Naive thymus-derived CD4-positive, alpha-beta T cell (primary cell): ENCODE results near the gene FAM43A. TPM values are rescaled to one million over a fixed set of nuclear protein-coding genes. Genes with fewer than 3 reads are reported as not detected.
A peak's percentile ranks its signal among the peaks of the same experiment; 100 is the strongest.

Source experiments
- ATAC-seq: fragments of 150-1000 bp; cut with Tn5 transposase; 2 replicates; pipeline ENCODE4 v1.10.0; 2021; ENCODE audit warnings: mild to moderate bottlenecking, moderate library complexity
- CTCF ChIA-PET: fragments of 350-600 bp; sonication (Branson Sonifier 250); formaldehyde crosslinking; loops from one replicate; lab custom pipeline; 2021; ENCODE audit warnings: antibody characterized with exemption; lab: Charles Lee
- POLR2A ChIA-PET: fragments of 350-600 bp; sonication (Branson Sonifier 250); formaldehyde crosslinking; loops from one replicate; lab custom pipeline; 2021; ENCODE audit warnings: antibody characterized with exemption, inconsistent platforms; lab: Charles Lee
- DNase-seq, 9 donors: peaks; one replicate each; pipeline versions ENCODE4 v3.0.0 to v3.0.0-alpha.2; 2020 to 2022; ENCODE audit warnings: mixed read lengths in 1 of 9
- H3K27ac ChIP-seq: one replicate; pipeline ENCODE4 v1.7.0; 2013; ENCODE audit warnings: mild to moderate bottlenecking, low read depth, low read length, moderate library complexity
- H3K27me3 ChIP-seq, 2 donors: one replicate each; pipeline ENCODE4 v1.7.0; 2013; ENCODE audit warnings: low read length in 2 of 2, mild to moderate bottlenecking in 2 of 2, moderate library complexity in 2 of 2; ENCODE audit not compliant: control insufficient read depth in 2 of 2, insufficient read depth in 2 of 2
- H3K36me3 ChIP-seq, 3 experiments: 1 replicate in 2 of 3; 2 replicates in 1 of 3; pipeline ENCODE4 v1.7.0; 2013; ENCODE audit warnings: low read length in 3 of 3, mild to moderate bottlenecking in 3 of 3, moderate library complexity in 1 of 3; ENCODE audit not compliant: insufficient read depth in 3 of 3, control insufficient read depth in 2 of 3
- H3K4me1 ChIP-seq, 2 donors: one replicate each; pipeline ENCODE4 v1.7.0; 2013; ENCODE audit warnings: low read length in 2 of 2, mild to moderate bottlenecking in 2 of 2, moderate library complexity in 1 of 2; ENCODE audit not compliant: control insufficient read depth in 2 of 2, insufficient read depth in 2 of 2
- H3K4me3 ChIP-seq: 2 replicates; pipeline ENCODE4 v1.7.0; 2013; ENCODE audit warnings: mild to moderate bottlenecking, low read length
- H3K9me3 ChIP-seq, 3 experiments: 1 replicate in 2 of 3; 2 replicates in 1 of 3; pipeline ENCODE4 v1.7.0; 2013; ENCODE audit warnings: low read length in 3 of 3; ENCODE audit not compliant: control insufficient read depth in 2 of 3
- H3K27ac Mint-ChIP-seq, 9 donors: one replicate each; pipeline ENCODE4 v1.8.0; 2020 to 2022; ENCODE audit warnings: mixed read lengths in 9 of 9, mild to moderate bottlenecking in 8 of 9, moderate library complexity in 5 of 9, inconsistent platforms in 2 of 9
- H3K27me3 Mint-ChIP-seq, 5 donors: one replicate each; pipeline ENCODE4 v1.8.0; 2021 to 2022; ENCODE audit warnings: mixed read lengths in 5 of 5, mild to moderate bottlenecking in 1 of 5
- H3K36me3 Mint-ChIP-seq, 5 donors: one replicate each; pipeline ENCODE4 v1.8.0; 2020 to 2022; ENCODE audit warnings: mixed read lengths in 5 of 5, mild to moderate bottlenecking in 3 of 5, inconsistent platforms in 1 of 5
- H3K4me1 Mint-ChIP-seq, 7 donors: one replicate each; pipeline ENCODE4 v1.8.0; 2020 to 2022; ENCODE audit warnings: mixed read lengths in 7 of 7, mild to moderate bottlenecking in 3 of 7, inconsistent platforms in 1 of 7
- H3K4me3 Mint-ChIP-seq, 10 donors: one replicate each; pipeline ENCODE4 v1.8.0; 2020 to 2022; ENCODE audit warnings: mild to moderate bottlenecking in 10 of 10, mixed read lengths in 10 of 10, moderate library complexity in 6 of 10, inconsistent platforms in 2 of 10
- H3K9me3 Mint-ChIP-seq, 11 donors: one replicate each; pipeline ENCODE4 v1.8.0; 2020 to 2022; ENCODE audit warnings: mixed read lengths in 11 of 11, mild to moderate bottlenecking in 4 of 11, inconsistent platforms in 1 of 11, moderate library complexity in 1 of 11
- intact Hi-C, 2 donors: fragments of 100-400 bp; cut with micrococcal nuclease; formaldehyde crosslinking; loops; one replicate each; pipeline ENCODE4 v1.15.1; 2023
- polyA plus RNA-seq, 2 donors: library from polyadenylated mRNA; unstranded; fragments of 300-500 nt; fragmentation: Illumina TruSeq; gene quantifications; one replicate each; pipeline ENCODE4 v1.2.3, GENCODE V29; 2021
- total RNA-seq, 6 experiments: library from RNA in 5 of 6; stranded (reverse) in 5 of 6; gene quantifications; 1 replicate in 5 of 6; 2 replicates in 1 of 6; pipeline ENCODE4 v1.2.3 and lab custom pipeline; 2021 to 2026

The FAM43A gene, protein sequence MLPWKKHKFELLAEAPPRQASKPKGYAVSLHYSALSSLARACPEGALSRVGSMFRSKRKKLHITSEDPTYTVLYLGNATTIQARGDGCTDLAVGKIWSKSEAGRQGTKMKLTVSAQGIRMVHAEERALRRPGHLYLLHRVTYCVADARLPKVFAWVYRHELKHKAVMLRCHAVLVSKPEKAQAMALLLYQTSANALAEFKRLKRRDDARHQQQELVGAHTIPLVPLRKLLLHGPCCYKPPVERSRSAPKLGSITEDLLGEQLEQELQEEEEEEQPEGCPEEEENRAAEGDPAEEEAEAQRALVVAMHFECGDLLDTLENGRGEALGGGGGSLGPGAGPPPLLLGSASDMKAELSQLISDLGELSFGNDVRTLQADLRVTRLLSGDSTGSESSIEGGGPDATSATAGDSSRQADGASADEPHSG
- 1 to 10 TPM; 1.8 to 5.2 (median 3.5) TPM for total RNA-seq
- 1 to 10 TPM; 1.3 to 3.5 TPM for polyA plus RNA-seq
- 22.1 reads per million, percentile 52 among the genes with 10 or more reads in this experiment for total RNA-seq (lab: John Stamatoyannopoulos, UW)

DNA sequence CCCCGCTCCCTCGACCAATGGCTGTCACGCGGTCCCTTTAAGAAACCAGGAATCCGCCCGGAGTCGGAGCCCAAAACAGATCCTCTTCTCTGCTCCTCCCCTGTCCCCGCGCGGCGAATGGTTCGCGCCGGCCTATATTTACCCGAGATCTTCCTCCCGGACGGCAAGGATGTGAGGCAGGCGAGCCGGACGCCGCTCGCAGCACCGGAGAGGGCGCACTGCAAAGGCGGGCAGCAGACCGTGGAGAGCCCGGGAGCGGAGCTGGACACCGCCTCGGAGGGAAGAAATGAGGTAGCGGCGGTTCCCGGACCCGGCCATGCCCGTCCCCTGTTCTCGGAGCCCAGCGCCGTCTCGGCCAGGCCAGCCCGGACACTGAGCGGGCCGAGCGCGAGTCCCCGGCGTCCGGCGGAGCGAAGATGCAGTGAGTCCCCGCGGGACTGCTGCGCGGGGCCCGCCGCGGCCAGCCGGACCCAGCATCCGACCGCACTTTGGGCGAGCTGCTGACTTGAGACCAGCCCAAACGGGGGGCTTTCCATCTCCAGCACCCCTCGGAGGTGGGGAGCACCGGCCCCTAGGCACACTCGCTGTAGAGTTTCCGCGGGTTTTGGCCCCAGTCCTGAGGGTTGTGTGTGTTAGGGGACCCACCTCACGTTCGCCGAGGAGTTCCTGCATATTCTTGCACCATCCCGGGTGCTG lies at the start of gene FAM43A:
TSS of gene FAM43A (plus strand) at position 166 of the 696 bp plus-strand sequence. CDS start 944 bp downstream, outside the sequence.
- H3K27me3 ChIP-seq, result no peaks in the 10 kb centered on the region
- H3K27ac ChIP-seq, result peak within 1 kb of the TSS; percentile 51
- ATAC-seq (peak; percentile 65), DNase-seq (peak in 8 of 9 donors; percentile 37 to 77 (median 50))
- no peaks in the 10 kb centered on the region for H3K9me3 ChIP-seq
- Mint-ChIP-seq H3K27ac (peak within 1 kb of the TSS in 7 of 9 donors; percentile 16 to 82 (median 67)), H3K4me1 (peaks cover 24 to 57% (median 46%) of the 10 kb centered on the region in 7 donors), H3K9me3 (peaks cover 0 to 2% (median 0%) of the 10 kb centered on the region in 11 donors), H3K36me3 (no peaks in the 10 kb centered on the region), H3K4me3 (peak within 1 kb of the TSS; percentile 81 to 98 (median 92)), H3K27me3 (peaks cover 0 to 56% (median 5%) of the 10 kb centered on the region in 5 donors)
- H3K4me3 ChIP-seq, result peak within 1 kb of the TSS; percentile 68
- ChIA-PET CTCF (interaction anchor here (0.7 to 2.9 kb wide), 6 partner anchors 10 to 498 kb away, joined by 3 to 22 read pairs (median 4); partner anchors contain the start of gene LSG1), POLR2A (interaction anchor here (1.0 to 5.0 kb wide), 4 partner anchors 11 to 575 kb away, joined by 3 to 69 read pairs (median 4); partner anchors contain the start of gene LSG1)
- intact Hi-C loops, result loop anchor here (1.0 to 5.0 kb wide), 8 partner anchors 13 to 756 kb away; partner anchors contain the start of genes LSG1 (in 2 of the 2), ACAP2 (in 1 of the 2) and HES1 (in 1 of the 2)
- H3K4me1 ChIP-seq, result peaks cover 19 to 26% of the 10 kb centered on the region in 2 donors
- no peaks in the 10 kb centered on the region for H3K36me3 ChIP-seq

DNA sequence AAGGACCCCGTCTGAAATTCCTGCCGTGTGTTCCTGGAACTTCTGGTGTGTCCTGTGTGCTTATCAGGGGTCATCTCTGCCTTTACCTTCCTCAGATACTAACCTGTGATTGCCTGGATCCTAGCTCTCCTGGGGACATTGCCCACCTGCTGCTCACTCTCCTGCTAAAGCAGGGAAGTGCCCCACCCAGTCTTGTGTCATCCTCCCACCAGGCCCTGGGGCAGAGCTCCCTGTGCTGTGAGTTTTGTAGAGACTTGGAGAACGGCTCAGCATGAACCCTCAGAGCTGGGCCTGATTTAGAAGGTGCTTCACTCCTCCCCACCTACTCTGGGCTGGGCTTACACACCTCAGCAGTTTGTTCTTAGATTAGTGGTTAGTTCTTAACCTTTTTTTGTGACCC lies 48.6 kb upstream of the FAM43A start:
- Histone ChIP-seq H3K4me1 (no peaks in the 10 kb centered on the region), H3K27me3 (no peaks in the 10 kb centered on the region), H3K4me3 (no peak overlapping the region), H3K36me3 (peaks cover 0 to 21% (median 5%) of the 10 kb centered on the region in 3 experiments), H3K9me3 (no peaks in the 10 kb centered on the region), H3K27ac (no peak overlapping the region)
- Mint-ChIP-seq H3K9me3 (no peaks in the 10 kb centered on the region), H3K27ac (peak overlapping the region in 6 of 9 donors; percentile 8 to 70 (median 40)), H3K36me3 (peaks cover 2 to 22% (median 11%) of the 10 kb centered on the region in 5 donors), H3K4me3 (no peak overlapping the region), H3K27me3 (no peaks in the 10 kb centered on the region), H3K4me1 (peaks cover 7 to 32% (median 17%) of the 10 kb centered on the region in 7 donors)
- ChIA-PET CTCF (interaction anchor here (0.7 kb wide), 1 partner anchor 834 kb away, joined by 3 read pairs; no protein-coding TSS in a partner anchor), POLR2A (no interaction called here)
- DNase-seq, result no peak
- no peak for ATAC-seq
- intact Hi-C loops, result no loop called here

DNA sequence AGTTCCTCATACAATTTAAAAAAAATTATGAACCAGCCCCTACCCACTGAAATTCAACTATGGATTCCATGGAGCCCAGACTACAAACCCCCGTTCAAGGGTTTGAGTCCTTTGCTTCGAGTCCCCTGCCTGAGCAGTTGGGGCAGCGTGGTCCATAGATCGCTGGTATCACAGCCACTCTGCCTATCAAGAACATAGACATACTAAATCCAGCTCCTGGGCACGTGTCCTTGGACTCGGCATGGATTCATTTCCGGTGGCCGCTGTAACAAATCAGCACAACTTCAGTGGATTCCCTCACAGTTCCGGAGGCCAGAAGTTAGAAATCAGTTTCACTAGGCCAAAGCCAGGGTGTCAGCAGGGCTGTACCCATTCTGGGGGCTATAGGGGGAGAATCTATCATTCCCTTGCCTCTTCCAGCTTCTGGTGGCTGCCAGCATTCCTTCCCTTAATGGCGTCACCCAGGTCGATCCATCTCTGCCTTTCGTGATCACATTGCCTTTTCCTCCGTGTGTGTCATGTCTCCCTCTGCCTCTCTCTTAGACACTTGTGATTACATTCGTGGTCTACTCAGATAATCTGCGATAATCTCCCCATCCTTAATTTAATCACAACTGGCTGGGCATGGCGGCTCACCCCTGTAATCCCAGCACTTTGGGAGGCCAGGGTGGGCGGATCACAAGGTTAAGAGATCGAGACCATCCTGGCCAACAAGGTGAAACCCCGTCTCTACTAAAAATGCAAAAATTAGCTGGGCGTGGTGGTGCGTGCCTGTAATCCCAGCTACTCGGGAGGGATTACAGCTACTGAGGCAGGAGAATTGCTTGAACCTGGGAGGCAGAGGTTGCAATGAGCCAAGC lies 47.9 kb upstream of the FAM43A start:
- Mint-ChIP-seq H3K36me3 (peaks cover 6 to 26% (median 16%) of the 10 kb centered on the region in 5 donors), H3K4me3 (no peak overlapping the region), H3K9me3 (peaks cover 0 to 2% (median 0%) of the 10 kb centered on the region in 11 donors), H3K4me1 (peaks cover 9 to 29% (median 17%) of the 10 kb centered on the region in 7 donors), H3K27ac (peak overlapping the region in 4 of 9 donors; percentile 25 to 47 (median 42)), H3K27me3 (no peaks in the 10 kb centered on the region)
- POLR2A ChIA-PET, result interaction anchor here (0.7 kb wide), 1 partner anchor 240 kb away, joined by 4 read pairs; no protein-coding TSS in a partner anchor
- no peak overlapping the region for H3K4me3 ChIP-seq
- CTCF ChIA-PET, result interaction anchor here (1.0 kb wide), 1 partner anchor 34 kb away, joined by 4 read pairs; no protein-coding TSS in a partner anchor
- intact Hi-C loops, result no loop called here
- ATAC-seq (no peak), DNase-seq (no peak)
- H3K9me3 ChIP-seq, result no peaks in the 10 kb centered on the region
- no peaks in the 10 kb centered on the region for H3K4me1 ChIP-seq
- no peaks in the 10 kb centered on the region for H3K27me3 ChIP-seq
- peaks cover 2 to 28% (median 8%) of the 10 kb centered on the region in 3 experiments for H3K36me3 ChIP-seq
- H3K27ac ChIP-seq, result no peak overlapping the region

DNA sequence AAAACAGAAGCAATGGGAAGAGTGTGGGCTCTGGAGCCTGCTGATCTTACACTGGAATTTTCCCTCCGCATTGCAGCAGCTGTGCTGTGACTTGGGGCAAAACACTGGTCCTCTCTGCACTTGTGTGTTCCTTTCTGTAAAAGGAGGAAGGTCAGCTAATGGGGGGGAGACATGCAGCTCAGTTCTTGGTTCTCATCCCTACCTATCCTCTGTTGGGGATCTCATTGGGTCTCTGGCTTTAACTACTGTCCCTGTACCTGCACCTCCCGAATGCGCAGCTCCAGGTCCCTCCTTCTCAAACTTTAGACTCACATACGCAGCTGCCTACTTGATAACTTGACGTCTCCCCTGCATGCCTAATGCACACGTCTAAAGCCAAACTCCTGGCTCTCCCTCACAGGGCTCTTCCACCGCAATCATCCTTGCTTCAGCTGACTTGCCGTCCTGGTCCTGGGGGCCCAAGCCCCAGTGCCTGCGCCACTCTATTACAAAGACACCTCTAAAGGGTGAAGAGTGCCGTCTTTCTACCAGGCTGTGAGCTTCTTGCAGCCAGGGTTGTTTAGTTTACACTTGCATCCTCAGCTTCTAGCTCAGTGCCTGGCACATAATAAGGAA lies 46.6 kb upstream of the FAM43A start:
- no peaks in the 10 kb centered on the region for H3K4me1 ChIP-seq
- Mint-ChIP-seq H3K27me3 (no peaks in the 10 kb centered on the region), H3K4me1 (peaks cover 5 to 24% (median 17%) of the 10 kb centered on the region in 7 donors), H3K27ac (peak overlapping the region in 2 of 9 donors; percentile 11 to 67), H3K9me3 (peaks cover 0 to 2% (median 0%) of the 10 kb centered on the region in 11 donors), H3K4me3 (no peak overlapping the region), H3K36me3 (peaks cover 6 to 38% (median 17%) of the 10 kb centered on the region in 5 donors)
- CTCF ChIA-PET, result interaction anchor here (0.5 to 1.0 kb wide), 3 partner anchors 13 to 32 kb away, joined by 3 to 4 read pairs (median 3); no protein-coding TSS in a partner anchor
- no peaks in the 10 kb centered on the region for H3K27me3 ChIP-seq
- ATAC-seq (no peak), DNase-seq (peak in 1 of 9 donors; percentile 9)
- no peak overlapping the region for H3K27ac ChIP-seq
- intact Hi-C loops, result no loop called here
- no peaks in the 10 kb centered on the region for H3K9me3 ChIP-seq
- H3K4me3 ChIP-seq, result no peak overlapping the region
- peaks cover 7 to 37% (median 13%) of the 10 kb centered on the region in 3 experiments for H3K36me3 ChIP-seq
- POLR2A ChIA-PET, result interaction anchor here (0.7 kb wide), 1 partner anchor 32 kb away, joined by 3 read pairs; no protein-coding TSS in a partner anchor

DNA sequence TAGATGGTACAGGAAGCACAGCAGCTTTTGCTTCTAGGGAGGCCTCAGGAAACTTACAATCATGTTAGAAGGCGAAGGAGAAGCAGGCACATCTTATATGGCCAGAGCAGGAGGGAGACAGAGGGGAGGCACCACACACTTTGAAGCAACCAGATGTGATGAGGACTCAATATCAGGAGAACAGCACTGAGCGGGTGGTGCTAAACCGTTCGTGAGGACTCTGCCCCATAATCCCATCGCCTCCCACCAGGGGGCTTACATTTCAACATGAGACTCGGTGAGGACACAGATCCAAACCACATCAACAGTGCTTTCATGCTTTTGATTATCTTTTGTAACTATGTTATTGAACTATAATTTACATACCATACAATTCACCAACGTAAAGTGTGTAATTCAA lies 44.9 kb upstream of the FAM43A start:
- H3K4me3 Mint-ChIP-seq, result peak overlapping the region in 2 of 10 donors; percentile 9 to 34
- H3K27ac ChIP-seq, result no peak overlapping the region
- no peaks in the 10 kb centered on the region for H3K27me3 ChIP-seq
- ATAC-seq (peak; percentile 83), DNase-seq (peak in 7 of 9 donors; percentile 36 to 63 (median 55))
- H3K4me3 ChIP-seq, result no peak overlapping the region
- peaks cover 0 to 2% (median 0%) of the 10 kb centered on the region in 11 donors for H3K9me3 Mint-ChIP-seq
- H3K27me3 Mint-ChIP-seq, result no peaks in the 10 kb centered on the region
- H3K4me1 Mint-ChIP-seq, result peaks cover 5 to 23% (median 15%) of the 10 kb centered on the region in 7 donors
- peaks cover 16 to 53% (median 24%) of the 10 kb centered on the region in 5 donors for H3K36me3 Mint-ChIP-seq
- peak overlapping the region in 4 of 9 donors; percentile 36 to 72 (median 54) for H3K27ac Mint-ChIP-seq
- no peaks in the 10 kb centered on the region for H3K9me3 ChIP-seq
- ChIA-PET CTCF (no interaction called here), POLR2A (no interaction called here)
- peaks cover 9 to 52% (median 13%) of the 10 kb centered on the region in 3 experiments for H3K36me3 ChIP-seq
- intact Hi-C loops, result no loop called here
- no peaks in the 10 kb centered on the region for H3K4me1 ChIP-seq
